GM21619 (cell line): ENCODE measurements around the gene LRP1B.
A peak's percentile ranks its signal among the peaks of the same experiment; 100 is the strongest.
"Not testable (repeated sequence)": the region's sequence is repeated elsewhere in the genome, so short reads cannot be mapped to it uniquely, and the experiment has no call there.

Experiments
- ATAC-seq: cut with Tn5 transposase; IDR thresholded peaks from one replicate; pipeline ENCODE4 v1.9.1; 2021; ENCODE audit not compliant: unreplicated experiment

The LRP1B gene

GRCh38 chr2:140596447-140596846 is 1534.4 kb downstream of the LRP1B start:
- peak; percentile 78 for ATAC-seq

DNA sequence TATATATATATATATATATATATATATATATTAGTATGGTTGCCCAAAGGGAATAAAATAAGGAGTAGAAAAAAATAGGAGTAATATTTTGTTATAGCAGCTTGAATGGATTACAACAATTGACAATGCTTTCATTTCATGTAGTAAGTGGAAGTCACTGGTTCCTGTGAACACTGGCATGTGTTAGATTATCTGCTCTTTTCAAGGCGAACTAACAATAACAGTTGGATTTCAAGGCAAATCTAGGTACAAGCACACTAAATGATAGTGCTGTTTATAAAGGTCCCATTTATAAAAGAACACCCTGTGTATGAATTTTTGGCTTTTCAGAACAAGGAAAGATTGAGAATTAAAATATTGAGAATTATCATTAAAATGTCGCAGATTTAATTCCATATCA is 1535.7 kb downstream of the LRP1B start:
- ATAC-seq, result no peak

- ATAC-seq, result no peak
These were observed 1537.7 kb downstream of the LRP1B start for GRCh38 chr2:140593132-140593531.

- ATAC-seq, result no peak
These were observed 1541.1 kb downstream of the LRP1B start for GRCh38 chr2:140589696-140590095.

DNA sequence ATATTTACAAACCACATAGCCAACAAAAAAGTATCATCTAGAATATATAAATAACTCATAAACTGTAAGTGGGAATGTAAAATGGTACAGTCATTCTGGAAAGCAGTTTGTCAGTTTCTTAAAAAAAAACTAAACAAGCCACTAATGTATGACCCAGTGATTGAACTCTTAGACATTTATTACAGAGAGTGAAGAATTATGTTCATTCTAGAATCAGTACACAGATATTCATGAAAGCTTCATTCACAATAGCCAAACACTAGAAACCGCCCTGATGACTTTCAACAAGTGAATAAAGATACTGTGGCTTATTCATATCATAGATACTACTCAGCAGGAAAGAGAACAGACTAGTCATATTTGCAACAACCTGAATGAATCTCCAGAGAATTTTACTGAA is 1541.5 kb downstream of the LRP1B start:
- ATAC-seq, result no peak

DNA sequence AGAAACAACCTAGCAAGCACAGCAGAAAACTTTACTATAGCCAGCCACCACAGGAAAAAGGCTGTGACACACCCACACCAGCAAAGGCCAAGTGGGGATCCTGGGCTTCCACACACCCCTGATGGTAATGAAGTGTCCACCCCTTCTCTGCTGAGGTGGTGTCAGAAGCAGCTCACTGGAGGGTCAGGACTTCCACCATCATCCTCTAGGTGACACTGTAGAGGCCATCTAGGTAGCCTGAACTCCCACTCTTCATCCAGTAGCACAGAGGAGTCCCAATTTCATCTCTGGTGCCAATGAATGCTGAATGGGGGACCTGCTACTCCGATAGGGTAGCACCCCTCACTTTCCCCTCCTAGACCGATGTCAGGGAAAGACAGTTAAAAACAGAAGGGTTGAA is 1544.4 kb downstream of the LRP1B start:
- ATAC-seq, result peak; percentile 95

DNA sequence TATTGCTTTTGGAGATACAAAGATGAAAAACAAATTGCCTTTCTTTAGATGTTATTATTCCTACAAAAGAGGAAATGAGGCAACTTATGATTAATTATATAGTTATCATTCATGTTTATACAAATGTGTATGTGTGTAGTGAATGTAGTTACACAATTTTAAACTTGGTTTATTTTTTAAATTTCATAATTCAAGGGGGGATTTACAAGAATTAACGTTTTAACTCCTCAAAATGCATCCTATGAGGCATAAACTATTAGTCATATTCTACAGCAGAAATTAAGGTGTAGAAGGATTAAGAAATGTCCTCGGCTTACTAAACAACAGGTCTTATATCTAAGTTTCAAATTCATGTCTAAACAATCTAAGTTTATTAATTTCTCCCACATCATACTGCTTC is 1545.8 kb downstream of the LRP1B start:
- no peak for ATAC-seq

DNA sequence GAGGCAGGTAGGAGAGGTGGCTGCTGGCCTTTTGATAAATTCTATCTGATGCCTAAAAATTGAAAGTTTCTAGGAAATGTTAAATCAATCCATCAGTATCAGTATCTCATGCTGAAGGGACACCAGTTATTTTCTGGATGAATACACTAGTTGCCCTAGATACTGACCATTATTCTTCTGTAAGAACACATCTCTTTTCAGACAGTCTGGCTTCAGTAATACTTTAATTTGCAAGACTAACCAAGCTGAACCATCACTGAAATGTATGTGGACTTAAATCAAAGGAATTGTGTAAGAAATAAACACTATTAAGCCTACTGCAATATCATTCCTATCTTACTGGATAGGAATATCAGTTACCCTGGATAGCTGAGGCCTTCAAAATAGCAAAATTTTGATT is 1546.3 kb downstream of the LRP1B start:
- no peak for ATAC-seq

- ATAC-seq, result no peak
These were observed 1550.2 kb downstream of the LRP1B start for GRCh38 chr2:140580532-140581151.

DNA sequence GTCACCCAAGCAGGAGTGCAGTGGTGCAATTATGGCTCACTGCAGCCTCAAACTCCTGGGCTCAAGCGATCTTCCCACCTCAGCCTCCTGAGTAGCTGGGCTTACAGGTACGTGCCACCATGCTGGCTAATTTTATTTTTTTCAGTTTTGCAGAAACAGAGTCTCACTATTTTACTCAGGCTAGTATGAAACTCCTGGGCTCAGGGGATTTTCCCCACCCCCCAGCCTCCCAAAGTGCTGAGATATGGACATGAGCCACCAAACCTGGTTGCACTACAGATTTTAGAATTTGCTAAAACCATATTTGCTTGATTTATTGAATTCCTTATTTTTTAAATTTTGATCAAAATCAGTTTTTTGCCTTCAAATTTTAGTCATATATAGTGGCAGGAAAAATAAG is 1553.4 kb downstream of the LRP1B start:
- ATAC-seq, result no peak

DNA sequence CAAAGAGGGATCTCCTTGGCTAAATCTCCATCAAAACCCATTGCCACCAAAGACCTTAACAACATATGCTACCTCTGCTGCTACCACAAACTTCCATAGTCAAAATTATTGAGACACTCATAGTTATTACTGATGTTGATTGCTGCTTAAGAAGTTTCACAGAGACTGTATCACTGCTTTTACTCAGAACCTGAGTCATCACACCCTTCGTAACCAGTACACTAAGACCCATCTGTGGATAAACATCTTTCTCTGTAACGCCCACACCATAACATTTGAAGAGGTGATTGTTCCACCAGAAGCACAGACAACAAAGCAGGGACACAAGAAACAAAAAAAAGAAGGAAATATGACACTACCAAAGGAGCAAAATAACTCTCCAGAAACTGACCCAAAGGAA is 1563.1 kb downstream of the LRP1B start:
- ATAC-seq, result no peak

GRCh38 chr2:140565756-140566155 is 1565.1 kb downstream of the LRP1B start:
- no peak for ATAC-seq

GRCh38 chr2:140555701-140556100 is 1575.1 kb downstream of the LRP1B start:
- no peak for ATAC-seq

DNA sequence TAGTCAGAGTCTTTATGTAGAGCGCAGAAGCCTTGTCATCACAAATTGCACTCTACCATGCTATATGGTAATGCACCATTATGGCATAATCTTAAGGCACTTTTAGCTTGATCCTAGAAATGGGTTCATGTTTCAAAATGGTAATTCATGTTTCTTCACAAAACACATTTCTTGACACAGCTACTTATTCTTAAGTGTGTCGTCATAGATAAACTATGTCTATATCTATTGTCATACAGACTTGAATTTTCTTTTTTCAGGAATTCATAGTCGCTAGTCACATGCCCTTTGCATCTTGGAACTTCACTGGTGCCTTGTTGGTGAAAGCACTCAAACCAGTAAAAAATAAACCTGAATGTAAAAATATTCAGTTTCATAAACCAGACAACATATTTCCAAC is 1578.2 kb downstream of the LRP1B start:
- ATAC-seq, result no peak

GRCh38 chr2:140551287-140551686 is 1579.5 kb downstream of the LRP1B start:
- no peak for ATAC-seq

GRCh38 chr2:140550821-140551220 is 1580.0 kb downstream of the LRP1B start:
- no peak for ATAC-seq

- ATAC-seq, result not testable (repeated sequence)
These were observed 1586.0 kb downstream of the LRP1B start for GRCh38 chr2:140544769-140545168.

GRCh38 chr2:140542627-140543026 is 1588.2 kb downstream of the LRP1B start:
- ATAC-seq, result no peak

DNA sequence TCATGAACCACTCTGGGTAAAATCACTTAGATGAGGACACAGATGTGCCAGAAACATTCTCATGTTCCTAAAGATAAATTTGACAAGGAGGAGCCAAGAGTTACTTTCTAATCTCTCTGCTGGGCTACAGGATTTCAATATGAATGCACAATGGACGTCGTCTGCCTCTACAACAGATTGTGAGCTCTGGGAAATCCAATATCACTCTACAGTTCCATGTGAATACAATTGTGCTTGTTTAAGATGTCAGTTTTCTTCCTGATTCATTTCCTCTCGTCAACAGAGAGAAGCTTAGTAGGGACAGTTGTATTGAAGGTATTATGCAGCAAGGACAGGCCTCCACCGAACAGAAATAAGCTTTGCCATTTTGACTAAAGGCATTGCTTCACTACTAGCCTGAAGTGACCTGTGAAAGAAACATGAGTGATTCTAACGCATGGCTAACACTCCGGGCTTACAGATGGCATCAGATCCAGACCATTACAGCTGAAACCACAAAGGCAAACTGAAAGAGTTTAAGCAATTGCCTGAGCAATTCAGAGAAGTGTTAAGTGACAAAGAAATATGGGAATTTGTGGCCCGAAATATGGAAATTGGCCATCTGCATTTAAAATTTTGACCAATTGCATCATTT is 1591.5 kb downstream of the LRP1B start:
- no peak for ATAC-seq

GRCh38 chr2:140529706-140530105 is 1601.1 kb downstream of the LRP1B start:
- ATAC-seq, result no peak

DNA sequence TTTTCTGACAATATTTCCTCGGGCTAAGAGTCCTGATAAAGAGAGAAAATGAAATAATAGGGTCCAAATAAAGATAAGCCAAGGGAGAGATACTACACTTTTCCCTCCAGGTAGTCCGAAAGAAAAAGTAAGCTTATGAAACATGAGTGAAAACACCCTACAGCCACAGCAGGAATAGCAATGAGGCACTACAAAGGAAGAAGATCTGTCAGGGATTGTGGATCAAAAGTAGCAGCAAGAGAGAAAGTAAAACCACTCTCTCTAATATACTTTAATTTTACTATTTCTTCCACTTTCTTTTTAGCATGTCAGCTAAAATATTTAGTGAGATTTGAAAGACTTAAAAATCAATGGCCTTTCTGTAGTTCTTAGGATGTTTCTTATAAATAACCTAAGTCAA is 1601.8 kb downstream of the LRP1B start:
- ATAC-seq, result no peak

GRCh38 chr2:140526575-140526974 is 1604.2 kb downstream of the LRP1B start:
- no peak for ATAC-seq

- ATAC-seq, result no peak
These were observed 1618.7 kb downstream of the LRP1B start for GRCh38 chr2:140512106-140512505.
